Keratinocyte (primary cell): ENCODE results near the gene GTF2A1.
A peak's percentile ranks its signal among the peaks of the same experiment; 100 is the strongest.

Source experiments
- CTCF ChIP-seq, 3 experiments: IDR thresholded peaks in 1 of 3; conservative IDR thresholded peaks in 1 of 3; optimal IDR thresholded peaks in 1 of 3; 2 replicates in 2 of 3; 3 replicates in 1 of 3; pipeline versions ENCODE3 to v1.5.1; 2011; ENCODE audit warnings: low read length in 3 of 3, mild to moderate bottlenecking in 3 of 3, moderate library complexity in 2 of 3, control low read depth in 1 of 3, inconsistent platforms in 1 of 3; ENCODE audit not compliant: insufficient read depth in 2 of 3; ENCODE audit errors: extremely low read depth in 1 of 3
- EZH2 ChIP-seq: IDR thresholded peaks from one replicate; pipeline ENCODE4 v1.6.1; 2012; ENCODE audit warnings: inconsistent platforms, mild to moderate bottlenecking, low read length, moderate library complexity

GRCh38 chr14:81269100-81269978, 48.6 kb upstream of the GTF2A1 start:
- TF ChIP-seq CTCF (optimal IDR thresholded peaks at IDR 0.05 in 1 of 3, IDR thresholded peaks at IDR 0.05 in 1 of 3, conservative IDR thresholded peaks at IDR 0.05 in 1 of 3; ENCODE audit: extremely low read depth in 1 of 3, insufficient read depth in 2 of 3, low read length in 3 of 3), result peak; percentile 36 to 71 (median 63)
- no peak for TF ChIP-seq EZH2
